NCI-H187 (cell line): Measurements from ENCODE around the gene ZNHIT6.
"Not testable (repeated sequence)": the region's sequence is repeated elsewhere in the genome, so short reads cannot be mapped to it uniquely, and the experiment has no call there.

Experiments used
- DNase-seq, 2 experiments: peaks; one replicate each; lab custom pipeline; 2025; lab: John Stamatoyannopoulos, UW

Gene ZNHIT6

GRCh38 chr1:85665932-85666331 is 42.3 kb downstream of the ZNHIT6 start:
- no peak for DNase-seq

DNA sequence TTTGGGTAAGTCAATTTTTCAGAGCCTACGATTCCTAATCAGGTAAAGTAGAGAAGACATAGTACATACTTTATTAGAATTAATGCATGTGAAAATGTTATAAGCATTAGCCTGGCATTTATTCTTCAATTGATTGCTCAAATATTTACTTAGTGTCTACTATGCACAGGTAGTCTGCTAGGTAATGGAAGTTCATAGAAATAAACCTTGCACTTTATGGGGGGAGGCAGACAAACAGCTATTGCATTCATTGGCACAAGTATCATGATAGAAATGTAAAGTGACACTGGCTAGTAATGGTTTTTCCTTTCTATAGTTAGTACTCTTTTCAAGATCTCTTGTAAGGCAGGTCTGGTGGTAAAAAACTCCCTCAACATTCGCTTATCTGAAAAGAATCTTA is 44.9 kb downstream of the ZNHIT6 start:
- DNase-seq: no peak

DNA sequence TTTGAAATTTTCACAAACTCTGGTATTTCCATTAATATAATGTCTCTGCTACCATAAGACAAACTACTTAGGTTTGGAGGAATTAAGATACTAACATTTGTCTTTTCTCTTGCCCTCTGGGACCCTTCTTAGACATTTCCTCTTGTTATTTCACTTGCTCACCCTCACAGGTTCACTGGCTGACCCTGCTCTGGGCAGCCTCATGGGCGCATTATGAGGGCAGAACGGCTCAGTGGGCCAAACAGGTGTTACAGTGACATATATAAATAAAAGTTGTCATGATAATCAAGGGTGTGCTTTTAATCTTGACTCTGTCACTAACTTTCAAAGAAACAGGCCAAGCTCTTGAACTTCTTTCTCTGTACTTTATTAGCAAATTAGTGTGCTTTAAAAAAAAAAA is 46.5 kb downstream of the ZNHIT6 start:
- no peak for DNase-seq

GRCh38 chr1:85660541-85660940 is 47.7 kb downstream of the ZNHIT6 start:
- no peak for DNase-seq

- no peak for DNase-seq
These were observed 49.1 kb downstream of the ZNHIT6 start for GRCh38 chr1:85659174-85659573.

DNA sequence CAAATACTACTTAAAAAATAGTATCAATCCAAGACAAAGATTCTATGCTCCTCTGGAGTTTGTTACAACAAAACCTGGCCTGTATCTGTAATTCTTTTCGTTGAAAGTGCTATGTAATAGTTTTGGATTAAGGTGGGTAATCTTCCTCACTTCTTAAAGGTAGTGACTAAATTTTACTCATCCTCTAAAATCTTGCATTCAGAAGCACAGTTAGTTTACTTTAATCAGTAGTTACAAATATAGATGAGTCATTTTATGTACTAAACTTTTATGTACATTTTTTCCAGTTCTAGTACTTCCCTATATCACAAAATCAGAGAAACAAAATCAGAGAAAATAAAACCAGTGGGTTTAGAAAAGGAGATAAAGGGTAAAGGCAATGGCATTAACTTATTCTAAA is 51.3 kb downstream of the ZNHIT6 start:
- DNase-seq: no peak

DNA sequence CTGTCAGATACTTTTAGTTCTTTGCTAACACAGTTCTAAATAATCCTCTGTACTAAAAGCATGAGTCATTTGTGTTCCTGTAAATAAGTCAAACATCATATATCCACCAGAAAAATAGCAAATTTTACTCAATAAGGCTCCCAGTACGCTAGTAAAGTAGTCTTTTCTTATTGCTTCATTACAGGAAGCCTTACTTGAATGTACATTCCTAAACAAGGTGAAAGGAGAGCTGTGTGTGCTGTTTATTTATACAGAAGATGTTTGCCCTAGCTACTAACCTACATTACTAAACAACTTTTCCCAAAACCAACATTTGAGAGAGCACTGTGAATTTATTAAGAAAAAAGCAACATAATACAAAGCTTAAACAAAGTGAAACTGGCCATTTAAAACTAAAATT is 52.0 kb downstream of the ZNHIT6 start:
- no peak for DNase-seq

- DNase-seq: no peak
These were observed 52.9 kb downstream of the ZNHIT6 start for GRCh38 chr1:85655315-85655714.

GRCh38 chr1:85654066-85654782 is 54.0 kb downstream of the ZNHIT6 start:
- DNase-seq: no peak

GRCh38 chr1:85652327-85652726 is 55.9 kb downstream of the ZNHIT6 start:
- no peak for DNase-seq

- no peak for DNase-seq
These were observed 57.6 kb downstream of the ZNHIT6 start for GRCh38 chr1:85650645-85651044.

- DNase-seq: no peak
These were observed 58.6 kb downstream of the ZNHIT6 start for GRCh38 chr1:85649591-85649990.

DNA sequence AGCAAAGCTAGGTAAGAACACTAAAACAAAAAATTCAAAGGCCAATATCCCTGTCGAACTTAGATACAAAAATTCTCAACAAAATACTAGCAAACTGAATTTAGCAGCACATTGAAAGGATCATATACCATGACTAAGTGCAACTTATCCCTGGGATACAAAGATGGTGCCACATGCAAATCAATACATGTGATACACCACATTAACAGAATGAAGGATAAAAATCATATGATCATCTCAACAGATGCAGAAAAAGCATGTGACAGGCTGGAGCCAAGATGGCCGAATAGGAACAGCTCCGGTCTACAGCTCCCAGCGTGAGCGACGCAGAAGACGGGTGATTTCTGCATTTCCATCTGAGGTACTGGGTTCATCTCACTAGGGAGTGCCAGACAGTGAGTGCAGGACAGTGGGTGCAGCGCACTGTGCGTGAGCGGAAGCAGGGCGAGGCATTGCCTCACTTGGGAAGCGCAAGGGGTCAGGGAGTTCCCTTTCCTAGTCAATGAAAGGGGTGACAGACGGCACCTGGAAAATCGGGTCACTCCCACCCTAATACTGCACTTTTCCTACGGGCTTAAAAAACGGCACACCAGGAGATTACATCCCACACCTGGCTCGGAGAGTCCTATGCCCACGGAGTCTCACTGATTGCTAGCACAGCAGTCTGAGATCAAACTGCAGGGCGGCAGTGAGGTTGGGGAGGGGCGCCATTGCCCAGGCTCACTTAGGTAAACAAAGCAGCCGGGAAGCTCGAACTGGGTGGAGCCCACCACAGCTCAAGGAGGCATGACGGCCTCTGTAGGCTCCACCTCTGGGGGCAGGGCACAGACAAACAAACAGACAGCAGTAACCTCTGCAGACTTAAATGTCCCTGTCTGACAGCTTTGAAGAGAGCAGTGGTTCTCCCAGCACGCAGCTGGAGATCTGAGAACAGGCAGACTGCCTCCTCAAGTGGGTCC is 66.4 kb downstream of the ZNHIT6 start:
- DNase-seq: peak; percentile 5 to 19

DNA sequence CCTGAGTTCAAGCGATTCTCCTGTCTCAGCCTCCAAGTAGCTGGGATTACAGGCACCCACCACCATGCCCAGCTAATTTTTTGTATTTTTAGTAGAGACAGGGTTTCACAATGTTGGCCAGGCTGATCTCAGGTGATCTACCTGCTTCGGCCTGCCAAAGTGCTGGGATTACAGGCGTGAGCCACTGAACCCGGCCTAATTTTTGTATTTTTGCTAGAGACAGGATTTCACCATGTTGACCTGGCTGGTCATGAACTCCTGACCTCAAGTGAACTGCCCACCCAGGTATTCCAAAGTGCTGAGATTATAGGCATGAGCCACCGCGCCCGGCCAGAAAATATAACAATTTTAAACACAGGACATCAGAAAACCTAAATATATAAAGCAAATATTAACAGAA is 68.3 kb downstream of the ZNHIT6 start:
- not testable (repeated sequence) for DNase-seq

DNA sequence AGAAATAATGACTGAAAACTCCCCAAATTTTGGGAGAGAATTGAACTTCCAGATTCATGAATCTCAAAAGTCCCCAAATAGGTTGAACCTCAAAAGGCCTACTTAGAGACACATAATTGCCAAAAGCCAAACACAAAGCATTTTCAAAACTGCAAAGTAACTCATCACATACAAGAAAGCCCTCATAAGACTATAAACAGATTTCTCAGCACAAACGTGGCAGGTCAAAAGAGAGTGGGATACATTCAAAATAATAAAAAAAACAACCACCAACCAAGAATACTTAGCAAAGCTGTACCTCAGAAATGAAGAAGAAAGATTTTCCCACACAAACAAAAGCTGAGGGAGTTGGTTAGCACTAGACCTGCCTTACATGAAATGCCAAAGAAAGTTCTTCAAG is 69.8 kb downstream of the ZNHIT6 start:
- DNase-seq: no peak

- DNase-seq: no peak
These were observed 77.7 kb downstream of the ZNHIT6 start for GRCh38 chr1:85630493-85630892.

GRCh38 chr1:85629532-85629920 is 78.7 kb downstream of the ZNHIT6 start:
- DNase-seq: no peak

DNA sequence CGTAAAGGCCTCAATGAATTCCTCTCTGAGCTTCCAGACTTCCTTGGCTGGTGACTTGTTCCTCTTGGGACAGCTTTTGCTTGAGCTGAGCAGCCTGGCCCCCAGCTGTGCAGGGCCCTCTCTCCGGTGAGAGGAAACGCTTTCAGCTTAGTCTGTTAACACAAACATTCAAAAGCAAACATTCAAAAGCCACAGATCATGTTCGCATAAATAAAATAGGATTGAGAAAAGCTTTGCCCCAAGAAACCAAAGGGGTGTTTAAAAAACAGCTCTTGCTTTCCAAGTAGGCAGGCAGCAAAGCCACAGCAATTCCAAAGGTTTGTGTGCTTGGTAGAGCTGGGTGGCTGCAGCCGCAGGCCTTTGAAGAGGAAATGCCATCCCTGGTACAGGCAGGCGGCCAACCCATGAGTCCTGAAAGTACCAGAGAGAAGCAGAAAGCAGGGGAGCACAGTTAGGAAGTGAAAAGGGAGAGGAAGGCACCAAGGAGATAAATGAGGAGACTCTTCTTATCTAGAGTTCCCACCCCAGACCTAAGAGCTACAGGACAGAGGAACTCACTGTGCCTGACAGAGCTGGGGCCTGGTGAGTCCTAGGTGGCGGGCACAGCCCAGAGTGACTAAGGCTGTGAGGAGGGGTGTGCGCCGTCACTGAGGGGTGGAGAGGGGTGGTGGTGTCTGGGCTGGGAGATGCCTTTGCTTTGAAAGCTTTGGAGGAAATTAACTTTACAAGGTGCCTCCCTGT is 79.3 kb downstream of the ZNHIT6 start:
- DNase-seq: no peak

DNA sequence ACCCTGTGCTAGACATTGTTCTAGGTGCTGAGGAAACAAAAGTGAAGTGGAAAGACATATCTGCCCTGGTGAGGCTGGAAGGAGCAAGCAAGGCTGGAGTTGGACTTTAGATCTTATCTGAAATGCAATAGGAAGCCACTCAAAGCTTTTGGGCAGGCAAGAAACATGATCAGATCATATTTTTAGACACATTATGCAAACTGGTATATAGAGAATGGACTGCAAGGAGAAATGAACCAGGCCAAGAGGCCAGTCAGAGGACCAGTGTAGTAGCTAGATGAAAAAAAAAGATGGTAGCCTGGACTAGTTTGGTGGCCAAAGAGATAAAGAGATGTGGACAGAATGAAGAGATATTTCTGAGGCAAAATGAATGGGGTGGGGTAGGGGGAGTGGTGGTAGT is 81.4 kb downstream of the ZNHIT6 start:
- no peak for DNase-seq

DNA sequence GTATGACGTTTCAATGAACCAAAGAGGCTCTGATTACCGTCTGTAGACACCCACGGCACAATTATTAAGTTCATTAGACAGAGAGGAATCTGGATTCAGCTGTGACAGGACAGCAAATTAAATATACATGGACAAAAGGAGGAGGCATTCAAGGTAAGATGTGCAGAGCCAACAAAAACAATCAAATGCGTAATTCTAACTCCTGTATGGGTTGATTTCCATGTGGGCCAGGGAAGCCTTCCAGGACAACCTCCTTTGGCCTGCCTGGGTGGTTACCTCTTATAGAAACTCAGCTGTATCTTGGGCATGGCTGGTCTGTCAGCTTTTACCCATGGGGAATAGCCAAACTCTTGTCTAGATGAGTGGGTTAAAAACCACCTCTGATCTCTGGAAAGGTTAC is 83.9 kb downstream of the ZNHIT6 start:
- no peak for DNase-seq

DNA sequence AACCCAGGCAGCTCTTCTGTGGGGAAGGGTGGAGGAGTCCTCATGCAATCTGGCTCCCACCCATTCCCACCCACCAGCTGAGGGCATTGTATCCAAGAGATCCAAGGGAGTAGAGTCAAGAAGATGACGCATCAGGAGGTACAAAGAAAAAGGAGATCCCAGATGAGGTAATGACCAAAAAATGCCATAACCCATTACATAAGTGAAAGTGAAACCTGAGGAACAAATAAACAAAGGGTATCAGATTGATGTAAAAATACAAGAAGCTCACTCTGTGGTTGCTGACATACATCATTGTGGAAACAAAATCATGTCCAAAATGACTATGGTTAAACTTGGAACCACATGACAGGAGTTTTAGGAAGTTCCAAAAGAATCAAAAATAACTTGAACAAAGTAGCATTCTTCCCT is 85.2 kb downstream of the ZNHIT6 start:
- no peak for DNase-seq

GRCh38 chr1:85621430-85621829 is 86.8 kb downstream of the ZNHIT6 start:
- DNase-seq: no peak
